GM19043 (cell line): Measurements from ENCODE around the gene KCNAB1.

Experiments
- ATAC-seq: cut with Tn5 transposase; IDR thresholded peaks from one replicate; pipeline ENCODE4 v1.9.1; 2021; ENCODE audit warnings: low read depth; ENCODE audit not compliant: unreplicated experiment

Gene KCNAB1

DNA sequence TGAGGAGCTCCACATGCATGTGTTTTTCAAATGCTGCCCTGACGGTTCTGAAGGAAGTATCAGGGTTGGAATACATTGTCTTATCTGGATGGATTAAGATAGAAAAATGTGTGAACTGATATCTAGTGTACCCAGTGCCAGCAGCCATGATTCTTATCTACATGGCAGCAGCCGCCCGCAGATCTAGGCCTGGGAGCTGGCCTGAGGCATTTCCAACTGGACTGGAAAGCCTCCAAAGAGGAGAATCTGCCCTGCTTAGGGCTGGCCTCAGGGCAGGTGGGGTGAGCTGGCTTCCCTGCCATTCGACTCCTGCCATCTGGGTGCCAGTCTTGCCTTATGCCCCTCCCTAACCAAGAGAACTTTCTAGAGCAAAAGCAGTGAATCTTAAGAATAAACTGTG, 308.7 kb downstream of the KCNAB1 start:
- no peak for ATAC-seq

- no peak for ATAC-seq
These were observed 311.2 kb downstream of the KCNAB1 start for GRCh38 chr3:156431334-156432124.

- no peak for ATAC-seq
These were observed 312.2 kb downstream of the KCNAB1 start for GRCh38 chr3:156432563-156432962.

GRCh38 chr3:156433138-156433537, 312.8 kb downstream of the KCNAB1 start:
- ATAC-seq = no peak

GRCh38 chr3:156433910-156434309, 313.5 kb downstream of the KCNAB1 start:
- no peak for ATAC-seq

GRCh38 chr3:156434921-156435320, 314.5 kb downstream of the KCNAB1 start:
- no peak for ATAC-seq

DNA sequence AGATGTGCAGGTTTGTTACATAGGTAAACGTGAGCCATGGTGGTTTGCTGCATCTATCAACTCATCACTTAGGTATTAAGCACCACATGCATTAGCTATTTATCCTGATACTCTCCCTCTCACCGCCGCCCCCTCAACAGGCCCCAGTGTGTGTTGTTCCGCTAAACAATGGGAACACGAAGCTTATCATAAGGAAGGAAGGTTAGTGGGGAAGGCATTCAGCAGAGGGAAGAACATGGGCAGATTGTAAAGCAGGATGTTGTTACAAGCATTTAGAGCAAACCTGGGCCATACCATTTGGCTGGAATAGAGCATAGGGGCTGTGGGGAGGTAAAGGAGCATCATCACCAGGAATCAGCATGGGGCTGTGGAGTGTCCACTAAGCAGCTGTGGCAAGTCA, 322.7 kb downstream of the KCNAB1 start:
- no peak for ATAC-seq

GRCh38 chr3:156445117-156446090, 325.0 kb downstream of the KCNAB1 start:
- no peak for ATAC-seq

DNA sequence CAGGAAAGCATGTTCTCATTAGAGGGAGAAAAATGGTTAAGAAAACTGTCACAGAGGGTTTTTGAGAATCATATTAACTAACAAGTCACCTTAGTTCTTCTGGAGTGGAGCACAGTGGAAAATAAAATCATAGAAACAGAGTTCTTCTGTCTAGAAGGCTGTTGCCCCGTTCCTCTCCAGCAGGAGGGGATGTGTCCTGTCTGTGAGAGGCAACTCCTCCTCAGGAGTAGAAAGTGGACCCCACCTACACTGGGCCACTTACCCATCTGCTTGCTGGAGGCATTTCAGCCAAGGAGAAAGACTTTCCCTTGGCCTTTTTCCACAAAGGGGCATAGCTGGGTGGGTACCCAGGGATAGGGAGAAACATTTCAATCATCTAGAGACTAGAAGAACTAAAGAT, 327.9 kb downstream of the KCNAB1 start:
- ATAC-seq = peak; percentile 48

DNA sequence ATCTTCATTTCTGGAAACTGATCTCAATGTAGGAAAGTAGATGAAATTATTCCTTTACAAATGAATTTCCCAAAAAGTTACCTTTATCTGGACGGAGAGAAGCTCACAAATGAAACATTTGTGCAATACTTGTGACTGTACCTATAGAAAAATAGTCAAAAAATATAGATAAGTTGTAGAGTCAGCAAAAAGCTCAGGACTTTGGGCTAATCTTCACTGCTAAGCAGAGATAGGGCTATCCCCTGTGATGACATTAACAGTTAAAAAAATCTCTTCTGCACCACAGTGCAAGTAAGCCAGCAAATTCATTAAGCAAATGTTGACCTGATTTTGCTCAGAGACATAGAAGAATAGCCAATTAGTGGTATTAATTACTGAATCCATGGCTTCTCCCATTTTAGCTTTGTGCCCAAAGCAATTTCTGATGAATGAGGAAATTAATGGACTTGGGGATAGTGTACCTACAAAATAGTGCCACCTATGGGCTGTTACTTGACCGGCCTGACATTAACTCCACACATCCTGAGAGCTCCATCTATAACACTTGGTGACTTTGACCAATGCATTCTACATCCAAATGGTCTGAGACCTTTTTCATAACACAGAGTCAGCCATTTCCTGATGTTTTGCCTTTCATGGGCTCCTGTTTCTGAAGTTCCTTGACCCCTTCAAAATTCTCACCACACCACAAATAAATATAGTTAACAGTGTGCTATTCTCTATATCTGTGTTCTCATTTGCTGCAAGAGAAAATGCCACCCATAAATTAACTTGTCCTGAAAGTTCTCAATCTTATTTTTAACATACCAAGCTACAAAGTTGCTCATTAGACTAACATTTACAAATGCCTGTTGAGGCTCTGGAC, 329.6 kb downstream of the KCNAB1 start:
- peak; percentile 58 for ATAC-seq

- no peak for ATAC-seq
These were observed 335.5 kb downstream of the KCNAB1 start for GRCh38 chr3:156455839-156456238.

DNA sequence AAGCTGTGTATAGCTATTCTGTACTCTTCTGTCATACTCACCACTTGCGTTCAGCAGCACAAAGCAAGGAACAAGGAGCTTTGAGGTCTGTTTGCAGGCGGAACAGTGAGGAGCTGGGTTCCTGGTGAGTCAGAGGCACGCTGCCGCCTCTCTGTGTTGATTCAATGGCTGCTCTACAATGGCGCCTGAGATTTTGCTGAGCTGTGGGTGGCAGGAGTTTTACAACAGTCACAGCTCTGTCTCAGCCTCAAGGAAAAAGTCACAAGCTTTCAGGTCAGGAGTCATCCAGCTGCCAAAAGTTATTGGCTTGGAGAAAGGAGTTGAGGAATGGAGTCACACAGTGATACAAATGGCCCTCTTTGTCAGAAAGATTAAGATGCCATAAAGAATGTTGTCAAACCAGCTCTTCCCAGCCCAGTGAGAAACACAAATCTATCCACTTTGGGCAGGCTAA, 336.4 kb downstream of the KCNAB1 start:
- ATAC-seq = no peak

DNA sequence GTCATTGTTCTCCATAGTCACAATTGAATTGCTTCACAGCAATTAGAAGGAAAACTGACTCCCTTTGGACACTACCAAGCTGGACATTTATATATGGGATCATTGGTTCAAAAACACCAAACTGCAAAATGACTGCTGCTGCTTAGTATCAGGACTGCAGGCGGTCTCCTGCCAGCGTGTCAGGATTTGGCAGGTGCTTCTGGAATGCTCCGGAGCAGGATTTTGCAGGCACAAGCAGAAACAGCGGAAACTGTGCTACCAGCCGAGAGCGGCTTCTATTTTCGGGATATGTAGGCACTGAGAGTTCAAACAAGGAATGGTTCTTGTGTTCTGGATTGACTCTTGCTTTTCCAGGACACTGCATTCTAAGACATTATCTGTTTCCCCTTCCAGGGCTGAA, 339.1 kb downstream of the KCNAB1 start:
- no peak for ATAC-seq

- peak; percentile 79 for ATAC-seq
These were observed 339.8 kb downstream of the KCNAB1 start for GRCh38 chr3:156460206-156460611.

GRCh38 chr3:156461889-156462288, 341.5 kb downstream of the KCNAB1 start:
- no peak for ATAC-seq

DNA sequence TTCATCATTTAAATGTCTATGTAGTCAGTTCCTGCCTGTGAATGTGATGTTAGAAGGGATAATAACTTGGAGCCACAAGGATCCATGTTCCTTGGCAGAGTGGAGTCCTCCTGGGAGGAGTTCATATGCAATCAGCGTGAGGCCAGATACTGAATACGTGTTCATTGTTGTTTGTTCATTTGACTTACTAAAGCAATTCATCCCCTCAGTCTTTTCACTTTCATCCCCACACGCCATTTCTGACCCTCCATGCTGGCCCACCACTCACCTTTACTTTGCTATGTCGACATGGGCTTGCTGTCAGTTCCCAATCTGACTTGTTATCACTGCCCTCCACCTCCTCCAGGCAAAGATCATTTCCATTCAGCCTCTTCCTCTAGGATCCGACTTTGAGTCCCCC, 342.7 kb downstream of the KCNAB1 start:
- no peak for ATAC-seq

DNA sequence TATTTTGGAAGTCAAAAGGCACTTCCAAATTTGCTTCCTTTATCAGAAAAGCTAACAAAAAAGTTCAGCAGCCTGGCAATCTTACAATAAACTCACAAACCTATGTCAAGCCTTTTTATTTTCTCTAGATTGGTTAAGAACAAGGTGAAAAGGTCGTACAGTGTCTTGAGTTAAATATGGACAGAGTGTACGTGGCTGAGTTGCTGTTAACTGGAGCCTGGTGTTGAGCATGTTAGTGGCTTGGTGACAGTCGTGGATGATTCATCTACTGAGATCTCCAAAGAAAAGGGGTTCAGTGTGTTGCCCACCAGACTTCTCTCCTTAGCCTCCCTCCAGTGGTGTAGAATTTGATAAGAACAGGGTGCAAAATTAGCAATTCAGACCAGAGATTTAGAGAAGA, 344.8 kb downstream of the KCNAB1 start:
- ATAC-seq = no peak

- ATAC-seq = no peak
These were observed 349.1 kb downstream of the KCNAB1 start for GRCh38 chr3:156469456-156469855.

DNA sequence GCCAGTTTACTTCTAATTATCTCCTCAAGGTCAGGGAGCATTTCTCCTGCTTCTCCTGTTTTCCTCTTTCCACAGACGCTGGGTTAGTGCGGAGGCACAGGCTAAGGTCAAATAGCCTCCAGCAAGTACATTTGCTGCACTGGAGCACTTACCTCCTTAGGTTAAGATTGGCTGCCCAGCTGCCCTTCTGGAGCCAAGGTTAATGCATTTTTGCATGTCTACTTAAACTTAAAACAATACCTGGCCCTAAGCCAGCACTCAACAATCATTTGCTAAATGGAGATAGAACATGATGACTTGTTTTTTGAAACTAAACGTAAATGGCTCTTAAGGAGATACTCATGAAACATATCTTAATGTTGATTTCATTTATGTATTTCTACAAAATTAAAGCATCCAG, 351.1 kb downstream of the KCNAB1 start:
- no peak for ATAC-seq

DNA sequence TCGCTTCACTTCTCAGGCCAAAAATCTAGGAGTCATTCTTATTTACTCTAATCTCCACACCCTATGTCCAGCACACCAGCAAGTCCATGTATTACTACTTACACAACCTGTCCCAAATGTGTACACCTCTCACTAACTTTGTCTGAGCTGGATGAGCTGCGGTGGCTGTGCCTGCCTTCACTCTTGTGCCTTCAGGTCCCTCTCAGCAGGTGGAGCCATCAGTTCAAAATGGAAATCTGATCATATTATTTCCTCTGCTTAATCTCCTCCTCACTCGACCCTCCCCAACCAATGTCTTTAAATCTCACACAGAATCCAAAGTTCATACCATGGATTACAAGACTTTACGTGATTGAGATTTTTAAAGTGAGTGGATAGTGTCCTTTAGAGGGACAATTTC, 351.8 kb downstream of the KCNAB1 start:
- no peak for ATAC-seq

DNA sequence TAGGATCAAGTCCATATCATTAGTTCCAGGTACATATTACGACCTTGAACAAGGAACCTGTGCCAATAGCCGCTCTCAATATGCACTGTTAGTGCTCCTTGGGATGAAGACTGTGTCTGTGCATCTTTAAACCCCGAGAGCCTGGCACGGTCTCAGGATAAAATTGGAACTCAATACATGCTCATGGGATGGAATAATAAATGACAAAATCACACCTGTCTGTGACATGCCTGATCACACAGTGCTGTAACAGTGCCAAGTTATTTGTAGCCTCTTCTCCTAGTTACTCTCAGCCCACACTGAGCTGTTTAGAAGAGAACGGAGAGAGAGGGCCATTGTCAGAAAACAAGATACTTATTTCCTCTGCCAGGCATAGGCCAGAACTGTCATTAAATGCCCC, 352.3 kb downstream of the KCNAB1 start:
- ATAC-seq = no peak
